Adrenal gland (tissue), 12 donors: ENCODE data around the gene CNTNAP2. TPM values are rescaled to one million over a fixed set of nuclear protein-coding genes. Genes with fewer than 3 reads are reported as not detected.

ENCODE experiments used
- DNase-seq, 7 donors: peaks; one replicate each; pipeline ENCODE4 v3.0.0-alpha.2; 2019 to 2020
- H3K27ac ChIP-seq, 5 donors: fragments of 200-600 bp; sonication (generic) in 4 of 5; 1 replicate in 3 of 5; 2 replicates in 2 of 5; pipeline versions ENCODE4 v1.5.1 to v1.8.0; 2016 to 2020; ENCODE audit warnings: mild to moderate bottlenecking in 1 of 5
- H3K27me3 ChIP-seq: fragments of 200-600 bp; 2 replicates; pipeline ENCODE4 v1.8.0; 2021
- H3K36me3 ChIP-seq, 2 donors: fragments of 200-600 bp; replicated peaks in 1 of 2; 1 replicate in 1 of 2; 2 replicates in 1 of 2; pipeline versions ENCODE4 v1.5.1 to v1.8.0; 2018 to 2022
- H3K4me1 ChIP-seq, 2 donors: fragments of 200-600 bp; replicated peaks in 1 of 2; 1 replicate in 1 of 2; 2 replicates in 1 of 2; pipeline versions ENCODE4 v1.5.1 to v1.8.0; 2018 to 2021
- H3K4me3 ChIP-seq, 4 donors: fragments of 200-600 bp; sonication (generic) in 3 of 4; one replicate each; pipeline ENCODE4 v1.5.1; 2016 to 2018
- H3K9me3 ChIP-seq, 3 donors: fragments of 200-600 bp; sonication (generic) in 1 of 3; replicated peaks in 1 of 3; 1 replicate in 2 of 3; 2 replicates in 1 of 3; pipeline versions ENCODE4 v1.5.1 to v1.8.0; 2016 to 2021
- POLR2A ChIP-seq, 2 donors: fragments of 450-650 bp; IDR thresholded peaks; one replicate each; pipeline ENCODE4 v1.6.1; 2017; ENCODE audit warnings: antibody characterized with exemption in 2 of 2, mild to moderate bottlenecking in 2 of 2, moderate library complexity in 1 of 2
- WGBS, 4 donors: extraction: QIAGEN DNeasy Blood & Tissue Kit in 2 of 4; methylation state at CpG; one replicate each; pipeline versions ENCODE4 v1.1.5 to v1.1.7; 2013 to 2017; 5-methylcytosine and 5-hydroxymethylcytosine counted together
- intact Hi-C, 2 donors: fragments of 100-400 bp; cut with DNase I; formaldehyde crosslinking; loops; one replicate each; pipeline versions ENCODE4 v1.14.1 to v1.15.0; 2022 to 2023
- polyA plus RNA-seq, 3 donors: library from polyadenylated mRNA; stranded (reverse); fragments of 200-250 nt in 2 of 3; fragments of 350-450 nt in 1 of 3; fragmentation: Illumina TruSeq in 1 of 3; extraction: RNeasy Lipid Tissue Mini Kit (QIAGEN cat#74804) in 1 of 3; gene quantifications; one replicate each; pipeline ENCODE4 v1.2.3, GENCODE V29; 2013 to 2014
- total RNA-seq, 9 donors: library from RNA; depleted of rRNA in 4 of 9; stranded (reverse); fragments of >200 nt in 4 of 9; fragments of 120-200 nt in 1 of 9; fragmentation: NEBNext Ultra II Directional in 1 of 9; extraction: Animal tissue kit (Norgen Biotek cat#: 25700) in 1 of 9; gene quantifications; one replicate each; pipeline versions ENCODE4 v1.1.0 to v1.2.4, GENCODE V29; 2013 to 2023
- TF ChIP-seq, protein P1 (sequence below), 6 experiments: fragments of 450-650 bp in 4 of 6; fragments of 200-600 bp in 2 of 6; sonication (generic) in 1 of 6; IDR thresholded peaks; 1 replicate in 5 of 6; 2 replicates in 1 of 6; pipeline versions ENCODE4 v1.5.1 to v1.8.0; 2016 to 2021; ENCODE audit warnings: antibody characterized with exemption in 6 of 6, mild to moderate bottlenecking in 2 of 6, moderate library complexity in 1 of 6
- donor health status: healthy with polysubstance abuse.
- donor health status: Bipolar disorder and iron deficiency.
- donor health status: DM: yes; HTN: yes; CAD: no.
- donor health status: DM: no; HTN: no; CAD: no.
- donor health status: DM: no; HTN: no; CAD: no.
- donor health status: DM: yes; HTN: yes; CAD: no.

The CNTNAP2 gene
- total and polyA plus RNA-seq, 12 donors: 0.14 to 6.3 (median 1.8) TPM; not detected in 2

DNA sequence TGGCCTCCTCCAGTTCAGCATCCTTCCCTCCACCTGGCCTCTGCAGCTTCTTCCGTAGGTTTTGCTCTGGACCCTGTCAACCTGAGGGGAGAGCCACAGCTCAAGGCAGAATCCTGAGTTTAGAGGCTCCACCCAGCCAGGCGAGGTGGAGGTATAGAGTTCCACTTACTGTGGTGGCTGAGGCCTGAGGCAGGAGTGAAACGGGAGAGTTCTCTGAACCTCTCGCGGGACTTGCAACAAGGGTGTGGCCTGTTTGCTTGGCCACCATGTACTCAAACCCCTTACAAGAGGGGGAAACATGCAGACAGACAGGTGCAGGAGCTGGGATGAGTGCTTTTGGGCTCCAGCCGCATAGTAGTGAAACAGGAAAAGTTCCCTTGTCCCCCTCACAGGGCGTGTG lies 2320.0 kb downstream of the CNTNAP2 start:
- H3K36me3 ChIP-seq: no peaks in the 10 kb centered on the region
- no peak overlapping the region for H3K4me3 ChIP-seq
- no peak for DNase-seq
- no peaks in the 10 kb centered on the region for H3K27me3 ChIP-seq
- H3K27ac ChIP-seq: no peak overlapping the region
- TF ChIP-seq, protein P1, sequence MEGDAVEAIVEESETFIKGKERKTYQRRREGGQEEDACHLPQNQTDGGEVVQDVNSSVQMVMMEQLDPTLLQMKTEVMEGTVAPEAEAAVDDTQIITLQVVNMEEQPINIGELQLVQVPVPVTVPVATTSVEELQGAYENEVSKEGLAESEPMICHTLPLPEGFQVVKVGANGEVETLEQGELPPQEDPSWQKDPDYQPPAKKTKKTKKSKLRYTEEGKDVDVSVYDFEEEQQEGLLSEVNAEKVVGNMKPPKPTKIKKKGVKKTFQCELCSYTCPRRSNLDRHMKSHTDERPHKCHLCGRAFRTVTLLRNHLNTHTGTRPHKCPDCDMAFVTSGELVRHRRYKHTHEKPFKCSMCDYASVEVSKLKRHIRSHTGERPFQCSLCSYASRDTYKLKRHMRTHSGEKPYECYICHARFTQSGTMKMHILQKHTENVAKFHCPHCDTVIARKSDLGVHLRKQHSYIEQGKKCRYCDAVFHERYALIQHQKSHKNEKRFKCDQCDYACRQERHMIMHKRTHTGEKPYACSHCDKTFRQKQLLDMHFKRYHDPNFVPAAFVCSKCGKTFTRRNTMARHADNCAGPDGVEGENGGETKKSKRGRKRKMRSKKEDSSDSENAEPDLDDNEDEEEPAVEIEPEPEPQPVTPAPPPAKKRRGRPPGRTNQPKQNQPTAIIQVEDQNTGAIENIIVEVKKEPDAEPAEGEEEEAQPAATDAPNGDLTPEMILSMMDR (IDR thresholded peaks at IDR 0.05): no peak
- TF ChIP-seq POLR2A (IDR thresholded peaks at IDR 0.05): no peak
- H3K4me1 ChIP-seq: no peaks in the 10 kb centered on the region
- intact Hi-C loops: no loop called here
- no peaks in the 10 kb centered on the region for H3K9me3 ChIP-seq
- WGBS, 4 donors: 76 to 95% (median 80%) methylated on average over 5 to 7 of the region's 7 CpGs

DNA sequence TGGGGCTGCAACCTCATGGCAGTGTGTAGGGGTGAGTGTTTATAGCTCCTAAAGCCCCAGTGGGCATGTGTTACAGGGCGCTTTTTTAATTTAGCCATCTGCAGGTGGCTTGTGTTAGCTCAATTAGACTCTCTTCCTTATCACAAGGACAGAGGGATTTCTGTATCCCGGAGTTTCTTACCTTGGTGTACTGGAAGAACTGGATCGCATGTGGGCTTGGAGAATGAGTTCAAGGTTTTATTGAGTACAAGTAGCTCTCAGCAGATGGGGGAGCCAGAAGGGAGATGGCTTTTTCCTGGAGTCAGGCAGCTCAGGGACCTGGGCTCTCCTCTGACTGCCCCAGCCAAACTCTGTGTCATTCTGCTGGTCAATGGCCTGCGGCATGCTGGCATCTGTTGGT lies 2320.4 kb downstream of the CNTNAP2 start:
- intact Hi-C loops: no loop called here
- Histone ChIP-seq H3K27ac (no peak overlapping the region), H3K4me3 (no peak overlapping the region), H3K27me3 (no peaks in the 10 kb centered on the region), H3K9me3 (no peaks in the 10 kb centered on the region), H3K36me3 (no peaks in the 10 kb centered on the region), H3K4me1 (no peaks in the 10 kb centered on the region)
- DNase-seq: no peak
- WGBS, 4 donors: 67 to 80% (median 75%) methylated on average over 4 of the region's 4 CpGs
- TF ChIP-seq, protein P1 (IDR thresholded peaks at IDR 0.05): no peak
- TF ChIP-seq POLR2A (IDR thresholded peaks at IDR 0.05): no peak

DNA sequence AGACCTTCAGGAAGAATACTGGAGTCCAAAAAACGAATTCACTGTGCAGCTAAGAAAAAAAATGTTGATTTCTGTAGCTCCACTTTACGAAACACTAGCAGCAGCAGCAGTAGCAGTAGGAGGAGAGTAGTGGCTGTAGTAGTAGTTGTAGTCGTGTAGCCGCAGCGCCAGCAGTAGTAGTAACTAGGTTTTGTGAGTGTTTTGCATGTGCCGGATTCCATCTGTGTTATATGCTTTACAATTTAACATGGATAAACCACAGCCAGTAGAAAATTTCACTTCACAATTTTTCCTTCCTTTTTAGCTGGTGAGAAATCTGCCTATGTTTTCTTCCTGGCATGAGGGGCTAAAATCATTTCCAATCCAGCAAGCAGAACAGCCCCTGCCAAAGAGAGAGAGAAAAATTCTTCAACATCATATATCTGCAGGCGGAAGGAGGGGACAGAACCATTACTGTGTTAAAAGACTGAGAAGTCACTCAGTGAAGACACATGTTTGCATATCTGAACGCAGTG lies 2325.6 kb downstream of the CNTNAP2 start:
- H3K27me3 ChIP-seq: no peaks in the 10 kb centered on the region
- H3K9me3 ChIP-seq: no peaks in the 10 kb centered on the region
- no peaks in the 10 kb centered on the region for H3K36me3 ChIP-seq
- no peaks in the 10 kb centered on the region for H3K4me1 ChIP-seq
- H3K27ac ChIP-seq: no peak overlapping the region
- no peak for DNase-seq
- WGBS, 4 donors: 75 to 84% (median 83%) methylated on average over 8 of the region's 8 CpGs
- H3K4me3 ChIP-seq: no peak overlapping the region
- intact Hi-C loops: no loop called here
- TF ChIP-seq, protein P1 (IDR thresholded peaks at IDR 0.05): no peak
- no peak for TF ChIP-seq POLR2A (IDR thresholded peaks at IDR 0.05)

DNA sequence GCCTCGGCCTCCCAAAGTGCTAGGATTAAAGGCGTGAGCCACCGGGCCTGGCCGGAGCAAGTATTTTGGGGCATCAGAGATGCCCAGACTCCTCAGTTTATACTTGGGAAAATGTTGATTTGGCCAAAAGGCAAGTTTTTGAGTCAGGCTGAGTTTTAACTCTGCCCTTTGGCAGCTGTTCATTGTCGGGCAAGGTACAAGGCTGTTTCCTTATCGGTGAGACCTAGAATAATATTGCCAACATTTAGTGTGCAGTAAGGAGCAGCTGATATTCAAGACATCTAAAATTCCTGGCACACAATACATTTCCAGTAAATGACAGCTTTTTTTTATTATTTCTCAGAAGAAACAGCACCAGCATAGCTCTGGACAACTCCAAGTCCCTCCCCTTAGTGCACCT lies 2326.3 kb downstream of the CNTNAP2 start:
- no peaks in the 10 kb centered on the region for H3K27me3 ChIP-seq
- no peaks in the 10 kb centered on the region for H3K9me3 ChIP-seq
- WGBS, 4 donors: 65 to 76% (median 72%) methylated on average over 2 to 6 of the region's 6 CpGs
- no peaks in the 10 kb centered on the region for H3K4me1 ChIP-seq
- intact Hi-C loops: no loop called here
- no peak overlapping the region for H3K4me3 ChIP-seq
- no peak overlapping the region for H3K27ac ChIP-seq
- no peak for DNase-seq
- H3K36me3 ChIP-seq: no peaks in the 10 kb centered on the region
- no peak for TF ChIP-seq POLR2A (IDR thresholded peaks at IDR 0.05)

DNA sequence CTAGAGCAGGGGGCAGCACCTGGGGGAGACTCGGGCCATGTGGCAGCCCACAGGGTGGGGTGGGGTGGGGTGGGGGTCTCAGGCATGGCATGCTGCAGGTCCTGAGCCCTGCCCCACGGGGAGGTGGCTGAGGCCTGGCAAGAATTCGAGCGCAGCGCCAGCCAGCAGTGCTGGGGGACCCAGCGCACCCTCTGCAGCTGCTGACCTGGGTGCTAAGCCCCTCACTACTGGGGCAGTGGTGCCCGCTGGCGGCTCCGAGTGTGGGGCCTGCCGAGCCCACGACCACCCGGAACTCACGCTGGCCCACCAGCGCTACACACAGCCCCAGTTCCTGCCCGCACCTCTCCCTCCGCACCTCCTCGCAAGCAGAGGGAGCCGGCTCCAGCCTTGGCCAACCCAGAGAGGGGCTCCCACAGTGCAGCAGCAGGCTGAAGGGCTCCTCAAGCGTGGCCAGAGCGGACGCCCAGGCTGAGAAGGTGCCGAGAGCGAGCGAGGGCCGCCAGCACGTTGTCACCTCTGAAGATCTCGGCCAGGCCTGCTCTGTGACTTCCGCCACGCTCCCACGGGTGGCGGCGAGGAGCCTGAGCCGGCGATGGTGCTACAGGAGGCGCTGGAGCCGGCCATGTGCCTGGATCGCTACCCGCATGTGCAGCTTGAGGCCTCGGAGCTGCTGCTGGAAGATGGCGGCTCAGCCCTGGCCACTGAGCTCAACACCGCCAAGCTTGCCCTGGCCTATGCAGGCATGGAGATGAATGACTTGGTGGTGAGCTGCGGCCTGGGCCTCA lies 2328.9 kb downstream of the CNTNAP2 start:
- WGBS, 4 donors: 94 to 98% (median 96%) methylated on average over 20 to 42 of the region's 42 CpGs
- intact Hi-C loops: no loop called here
- TF ChIP-seq, protein P1 (IDR thresholded peaks at IDR 0.05): no peak
- no peak for TF ChIP-seq POLR2A (IDR thresholded peaks at IDR 0.05)
- no peak for DNase-seq
- no peaks in the 10 kb centered on the region for H3K27me3 ChIP-seq
- no peaks in the 10 kb centered on the region for H3K9me3 ChIP-seq
- H3K4me1 ChIP-seq: no peaks in the 10 kb centered on the region
- H3K27ac ChIP-seq: no peak overlapping the region
- no peak overlapping the region for H3K4me3 ChIP-seq
- H3K36me3 ChIP-seq: no peaks in the 10 kb centered on the region
